ENCODE measurements around the gene CES4A. TPM values are rescaled to one million over a fixed set of nuclear protein-coding genes. Genes with fewer than 3 reads are reported as not detected.

CES4A gene
- total and polyA plus RNA-seq, 2 donors (not counting 1 experiment from before 2014, with no cell fraction given), result 1.3 to 2.1 TPM

DNA sequence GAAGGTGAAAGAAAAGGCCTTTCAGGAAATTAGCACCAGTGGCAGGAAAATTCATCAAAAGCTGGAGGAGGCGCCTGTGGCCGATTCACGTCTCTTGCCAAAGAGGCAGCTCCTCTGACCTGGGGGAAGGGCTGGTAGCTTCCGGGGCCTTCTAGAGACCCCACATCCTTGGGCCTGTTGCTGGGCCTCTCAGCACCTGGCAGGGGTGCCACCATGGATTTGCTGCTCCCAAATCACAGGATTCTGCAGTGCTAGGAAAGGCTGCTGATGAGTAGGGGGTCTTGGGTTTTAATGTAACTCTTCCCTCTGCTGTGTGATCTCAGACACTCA lies 29.0 kb downstream of the CES4A start:
- Histone ChIP-seq H3K9ac (ENCODE audit: insufficient read depth, low read length) (no peak overlapping the region), H3K79me2 (ENCODE audit: control insufficient read depth, insufficient read depth, low read length) (no peaks in the 10 kb centered on the region), H2AFZ (ENCODE audit: low read length) (no peak overlapping the region), H3K4me1 (ENCODE audit: control insufficient read depth, extremely low read depth, insufficient read depth, low read length) (peaks cover 2% of the 10 kb centered on the region), H3K36me3 (ENCODE audit: control insufficient read depth, insufficient read depth, low read length) (no peaks in the 10 kb centered on the region), H3K4me3 (replicated peaks in 1 of 4; ENCODE audit: control extremely low read depth in 1 of 4, insufficient read depth in 1 of 4, low read depth in 3 of 4, low read length in 4 of 4) (no peak overlapping the region), H3K4me2 (ENCODE audit: extremely low read depth, insufficient read depth, low read length) (no peak overlapping the region), H3K27ac (ENCODE audit: insufficient read depth, low read length) (no peak overlapping the region), H3K27me3 (ENCODE audit: control insufficient read depth, insufficient read depth, low read length) (peaks cover 5% of the 10 kb centered on the region), H4K20me1 (ENCODE audit: control insufficient read depth, extremely low read depth, insufficient read depth, low read length) (no peaks in the 10 kb centered on the region), H3K9me3 (ENCODE audit: control insufficient read depth, insufficient read depth, low read depth, low read length) (no peaks in the 10 kb centered on the region)
- TF ChIP-seq, protein P1, sequence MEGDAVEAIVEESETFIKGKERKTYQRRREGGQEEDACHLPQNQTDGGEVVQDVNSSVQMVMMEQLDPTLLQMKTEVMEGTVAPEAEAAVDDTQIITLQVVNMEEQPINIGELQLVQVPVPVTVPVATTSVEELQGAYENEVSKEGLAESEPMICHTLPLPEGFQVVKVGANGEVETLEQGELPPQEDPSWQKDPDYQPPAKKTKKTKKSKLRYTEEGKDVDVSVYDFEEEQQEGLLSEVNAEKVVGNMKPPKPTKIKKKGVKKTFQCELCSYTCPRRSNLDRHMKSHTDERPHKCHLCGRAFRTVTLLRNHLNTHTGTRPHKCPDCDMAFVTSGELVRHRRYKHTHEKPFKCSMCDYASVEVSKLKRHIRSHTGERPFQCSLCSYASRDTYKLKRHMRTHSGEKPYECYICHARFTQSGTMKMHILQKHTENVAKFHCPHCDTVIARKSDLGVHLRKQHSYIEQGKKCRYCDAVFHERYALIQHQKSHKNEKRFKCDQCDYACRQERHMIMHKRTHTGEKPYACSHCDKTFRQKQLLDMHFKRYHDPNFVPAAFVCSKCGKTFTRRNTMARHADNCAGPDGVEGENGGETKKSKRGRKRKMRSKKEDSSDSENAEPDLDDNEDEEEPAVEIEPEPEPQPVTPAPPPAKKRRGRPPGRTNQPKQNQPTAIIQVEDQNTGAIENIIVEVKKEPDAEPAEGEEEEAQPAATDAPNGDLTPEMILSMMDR (conservative IDR thresholded peaks at IDR 0.05 in 1 of 2, IDR thresholded peaks at IDR 0.05 in 1 of 2; ENCODE audit: low read depth in 1 of 2, low read length in 2 of 2), result no peak
- TF ChIP-seq EZH2 (IDR thresholded peaks at IDR 0.05; ENCODE audit: low read length, missing control alignments), result no peak
- no peak for DNase-seq (ENCODE audit: low read depth in 2 of 2)

- H3K36me3 ChIP-seq (ENCODE audit: control insufficient read depth, insufficient read depth, low read length), result no peaks in the 10 kb centered on the region
- H3K4me3 ChIP-seq (replicated peaks in 1 of 4; ENCODE audit: control extremely low read depth in 1 of 4, insufficient read depth in 1 of 4, low read depth in 3 of 4, low read length in 4 of 4), result no peak overlapping the region
- no peaks in the 10 kb centered on the region for H4K20me1 ChIP-seq (ENCODE audit: control insufficient read depth, extremely low read depth, insufficient read depth, low read length)
- no peaks in the 10 kb centered on the region for H3K79me2 ChIP-seq (ENCODE audit: control insufficient read depth, insufficient read depth, low read length)
- no peak overlapping the region for H3K27ac ChIP-seq (ENCODE audit: insufficient read depth, low read length)
- peaks cover 2% of the 10 kb centered on the region for H3K4me1 ChIP-seq (ENCODE audit: control insufficient read depth, extremely low read depth, insufficient read depth, low read length)
- no peaks in the 10 kb centered on the region for H3K9me3 ChIP-seq (ENCODE audit: control insufficient read depth, insufficient read depth, low read depth, low read length)
- TF ChIP-seq EZH2 (IDR thresholded peaks at IDR 0.05; ENCODE audit: low read length, missing control alignments), result no peak
- TF ChIP-seq, protein P1 (conservative IDR thresholded peaks at IDR 0.05 in 1 of 2, IDR thresholded peaks at IDR 0.05 in 1 of 2; ENCODE audit: low read depth in 1 of 2, low read length in 2 of 2), result peak; percentile 60 to 80
- H3K4me2 ChIP-seq (ENCODE audit: extremely low read depth, insufficient read depth, low read length), result no peak overlapping the region
- no peak overlapping the region for H3K9ac ChIP-seq (ENCODE audit: insufficient read depth, low read length)
- H2AFZ ChIP-seq (ENCODE audit: low read length), result no peak overlapping the region
- DNase-seq (ENCODE audit: low read depth in 2 of 2), result peak; percentile 94 to 95
- H3K27me3 ChIP-seq (ENCODE audit: control insufficient read depth, insufficient read depth, low read length), result peaks cover 5% of the 10 kb centered on the region
Measured at GRCh38 chr16:67017810-67018488, 29.6 kb downstream of the CES4A start.

DNA sequence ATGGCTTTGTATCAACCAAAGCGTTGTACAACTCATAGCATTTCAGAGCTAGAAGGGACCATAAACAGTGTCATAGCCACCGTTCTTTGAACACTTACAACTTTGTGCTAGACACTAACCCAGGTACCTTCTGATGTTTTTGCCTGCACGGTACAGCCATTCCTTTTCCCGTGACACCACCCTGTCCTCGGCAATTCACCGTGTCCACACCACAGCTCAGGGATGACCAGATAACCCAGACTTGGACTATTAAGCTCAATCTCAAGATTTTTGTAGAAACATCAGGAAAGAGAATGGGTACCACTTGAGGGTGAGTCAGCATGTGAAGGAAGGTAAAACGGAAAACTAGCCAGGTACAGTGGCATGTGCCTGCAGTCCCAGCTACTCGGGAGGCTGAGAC lies 30.8 kb downstream of the CES4A start:
- Histone ChIP-seq H3K4me3 (replicated peaks in 1 of 4; ENCODE audit: control extremely low read depth in 1 of 4, insufficient read depth in 1 of 4, low read depth in 3 of 4, low read length in 4 of 4) (no peak overlapping the region), H3K4me2 (ENCODE audit: extremely low read depth, insufficient read depth, low read length) (no peak overlapping the region), H4K20me1 (ENCODE audit: control insufficient read depth, extremely low read depth, insufficient read depth, low read length) (no peaks in the 10 kb centered on the region), H3K79me2 (ENCODE audit: control insufficient read depth, insufficient read depth, low read length) (no peaks in the 10 kb centered on the region), H2AFZ (ENCODE audit: low read length) (no peak overlapping the region), H3K27ac (ENCODE audit: insufficient read depth, low read length) (no peak overlapping the region), H3K9me3 (ENCODE audit: control insufficient read depth, insufficient read depth, low read depth, low read length) (no peaks in the 10 kb centered on the region), H3K27me3 (ENCODE audit: control insufficient read depth, insufficient read depth, low read length) (peaks cover 2% of the 10 kb centered on the region), H3K4me1 (ENCODE audit: control insufficient read depth, extremely low read depth, insufficient read depth, low read length) (peaks cover 2% of the 10 kb centered on the region), H3K36me3 (ENCODE audit: control insufficient read depth, insufficient read depth, low read length) (no peaks in the 10 kb centered on the region), H3K9ac (ENCODE audit: insufficient read depth, low read length) (no peak overlapping the region)
- DNase-seq (ENCODE audit: low read depth in 2 of 2), result no peak
- TF ChIP-seq, protein P1 (conservative IDR thresholded peaks at IDR 0.05 in 1 of 2, IDR thresholded peaks at IDR 0.05 in 1 of 2; ENCODE audit: low read depth in 1 of 2, low read length in 2 of 2), result no peak
- TF ChIP-seq EZH2 (IDR thresholded peaks at IDR 0.05; ENCODE audit: low read length, missing control alignments), result no peak

Measured in fibroblast of lung (primary cell).